ENCODE measurements around the gene SLC25A10.

The SLC25A10 gene

GRCh38 chr17:81723651-81724209, 11.6 kb downstream of the SLC25A10 start:
- Histone ChIP-seq H4K20me1 (ENCODE audit: insufficient read depth) (no peaks in the 10 kb centered on the region), H3K36me3 (ENCODE audit: insufficient read depth) (peaks cover 3% of the 10 kb centered on the region; the same call in 1 of the 2 replicates), H3K27ac (no peak overlapping the region), H2AFZ (ENCODE audit: low read depth) (no peak overlapping the region), H3K9ac (no peak overlapping the region), H3K4me3 (IDR thresholded peaks at IDR 0.05; ENCODE audit: insufficient read depth, low read depth, low read length) (no peak overlapping the region), H3K4me1 (ENCODE audit: low read depth, poor library complexity, severe bottlenecking) (peaks cover 18% of the 10 kb centered on the region), H3K27me3 (ENCODE audit: insufficient read depth, low read depth) (no peaks in the 10 kb centered on the region; the same call in 1 of the 2 replicates), H3K4me2 (no peak overlapping the region), H3K79me2 (ENCODE audit: insufficient read depth, low read depth) (no peaks in the 10 kb centered on the region)
- no peak for TF ChIP-seq CTCF (conservative IDR thresholded peaks at IDR 0.05; ENCODE audit: low read depth, low read length)

GRCh38 chr17:81725439-81725838, 13.4 kb downstream of the SLC25A10 start:
- Histone ChIP-seq H3K27me3 (ENCODE audit: insufficient read depth, low read depth) (no peaks in the 10 kb centered on the region; the same call in 1 of the 2 replicates), H3K36me3 (ENCODE audit: insufficient read depth) (no peaks in the 10 kb centered on the region), H3K27ac (no peak overlapping the region), H3K4me1 (ENCODE audit: low read depth, poor library complexity, severe bottlenecking) (peaks cover 25% of the 10 kb centered on the region), H3K4me2 (no peak overlapping the region), H4K20me1 (ENCODE audit: insufficient read depth) (no peaks in the 10 kb centered on the region), H2AFZ (ENCODE audit: low read depth) (no peak overlapping the region), H3K9ac (no peak overlapping the region), H3K79me2 (ENCODE audit: insufficient read depth, low read depth) (no peaks in the 10 kb centered on the region), H3K4me3 (IDR thresholded peaks at IDR 0.05; ENCODE audit: insufficient read depth, low read depth, low read length) (no peak overlapping the region)
- no peak for TF ChIP-seq CTCF (conservative IDR thresholded peaks at IDR 0.05; ENCODE audit: low read depth, low read length)

GRCh38 chr17:81726004-81726403, 13.9 kb downstream of the SLC25A10 start:
- no peaks in the 10 kb centered on the region for H4K20me1 ChIP-seq (ENCODE audit: insufficient read depth)
- no peaks in the 10 kb centered on the region for H3K36me3 ChIP-seq (ENCODE audit: insufficient read depth)
- H3K4me3 ChIP-seq (IDR thresholded peaks at IDR 0.05; ENCODE audit: insufficient read depth, low read depth, low read length): no peak overlapping the region
- no peak overlapping the region for H3K4me2 ChIP-seq
- no peak overlapping the region for H2AFZ ChIP-seq (ENCODE audit: low read depth)
- no peak for TF ChIP-seq CTCF (conservative IDR thresholded peaks at IDR 0.05; ENCODE audit: low read depth, low read length)
- H3K9ac ChIP-seq: no peak overlapping the region
- H3K79me2 ChIP-seq (ENCODE audit: insufficient read depth, low read depth): no peaks in the 10 kb centered on the region
- no peaks in the 10 kb centered on the region; the same call in 1 of the 2 replicates for H3K27me3 ChIP-seq (ENCODE audit: insufficient read depth, low read depth)
- peaks cover 31% of the 10 kb centered on the region for H3K4me1 ChIP-seq (ENCODE audit: low read depth, poor library complexity, severe bottlenecking)
- no peak overlapping the region for H3K27ac ChIP-seq

- Histone ChIP-seq H3K27me3 (ENCODE audit: insufficient read depth, low read depth) (no peaks in the 10 kb centered on the region; the same call in 1 of the 2 replicates), H4K20me1 (ENCODE audit: insufficient read depth) (no peaks in the 10 kb centered on the region), H3K9ac (no peak overlapping the region), H2AFZ (ENCODE audit: low read depth) (no peak overlapping the region), H3K4me3 (IDR thresholded peaks at IDR 0.05; ENCODE audit: insufficient read depth, low read depth, low read length) (no peak overlapping the region), H3K36me3 (ENCODE audit: insufficient read depth) (no peaks in the 10 kb centered on the region), H3K4me1 (ENCODE audit: low read depth, poor library complexity, severe bottlenecking) (peaks cover 35% of the 10 kb centered on the region), H3K79me2 (ENCODE audit: insufficient read depth, low read depth) (no peaks in the 10 kb centered on the region), H3K4me2 (no peak overlapping the region), H3K27ac (no peak overlapping the region)
- TF ChIP-seq CTCF (conservative IDR thresholded peaks at IDR 0.05; ENCODE audit: low read depth, low read length): no peak
These were observed 15.4 kb downstream of the SLC25A10 start for GRCh38 chr17:81727324-81728031.
